Esophagus muscularis mucosa (tissue), 4 donors: Measurements from ENCODE around the gene CENPO. TPM values are rescaled to one million over a fixed set of nuclear protein-coding genes. Genes with fewer than 3 reads are reported as not detected.

ENCODE experiments used
- DNase-seq: peaks from one replicate; pipeline ENCODE4 v3.0.0-alpha.2; 2017; ENCODE audit errors: extremely low spot score
- H3K27ac ChIP-seq, 4 donors: fragments of 200-600 bp; sonication (generic); replicated peaks in 1 of 4; 1 replicate in 3 of 4; 2 replicates in 1 of 4; pipeline ENCODE4 v1.5.1; 2016 to 2019; ENCODE audit warnings: mild to moderate bottlenecking in 1 of 4
- H3K27me3 ChIP-seq, 4 donors: fragments of 200-600 bp; sonication (generic); one replicate each; pipeline versions ENCODE4 v1.5.1 to v1.6.0; 2016 to 2019
- H3K36me3 ChIP-seq, 4 donors: fragments of 200-600 bp; sonication (generic); one replicate each; pipeline ENCODE4 v1.5.1; 2016 to 2019
- H3K4me1 ChIP-seq, 4 donors: fragments of 200-600 bp; sonication (generic); one replicate each; pipeline ENCODE4 v1.5.1; 2016 to 2019
- H3K4me3 ChIP-seq, 4 donors: fragments of 200-600 bp; sonication (generic); 1 replicate in 2 of 4; 2 replicates in 2 of 4; pipeline ENCODE4 v1.5.1; 2016 to 2019; ENCODE audit warnings: mild to moderate bottlenecking in 4 of 4, moderate library complexity in 1 of 4
- H3K9me3 ChIP-seq, 4 donors: fragments of 200-600 bp; sonication (generic); 1 replicate in 3 of 4; 2 replicates in 1 of 4; pipeline ENCODE4 v1.5.1; 2016 to 2019
- EP300 ChIP-seq: sonication (generic); formaldehyde crosslinking; IDR thresholded peaks from one replicate; pipeline ENCODE4 v1.6.1; 2017; ENCODE audit warnings: antibody characterized with exemption
- POLR2A ChIP-seq: fragments of 450-650 bp; IDR thresholded peaks from one replicate; pipeline ENCODE4 v1.6.1; 2017; ENCODE audit warnings: antibody characterized with exemption, moderate library complexity, mild to moderate bottlenecking, low read depth
- POLR2AphosphoS5 ChIP-seq, 2 donors: sonication (generic); formaldehyde crosslinking; IDR thresholded peaks; one replicate each; pipeline ENCODE4 v1.6.1; 2017; ENCODE audit warnings: antibody characterized with exemption in 2 of 2
- WGBS: methylation state at CpG from one replicate; pipeline ENCODE4 v1.1.5; 2018; 5-methylcytosine and 5-hydroxymethylcytosine counted together
- intact Hi-C: fragments of 100-400 bp; cut with DNase I; formaldehyde crosslinking; loops from one replicate; pipeline ENCODE4 v1.15.1; 2023
- total RNA-seq, 4 donors: library from RNA; depleted of rRNA; stranded (reverse); fragments of >200 nt; gene quantifications; one replicate each; pipeline versions ENCODE4 v1.1.0 to v1.2.1, GENCODE V29; 2016
- TF ChIP-seq, protein P1 (sequence below), 3 experiments: fragments of 200-600 bp in 2 of 3; fragments of 450-650 bp in 1 of 3; sonication (generic) in 2 of 3; IDR thresholded peaks; one replicate each; pipeline ENCODE4 v1.5.1; 2017 to 2019; ENCODE audit warnings: antibody characterized with exemption in 3 of 3, mild to moderate bottlenecking in 2 of 3, moderate library complexity in 1 of 3

CENPO gene, protein sequence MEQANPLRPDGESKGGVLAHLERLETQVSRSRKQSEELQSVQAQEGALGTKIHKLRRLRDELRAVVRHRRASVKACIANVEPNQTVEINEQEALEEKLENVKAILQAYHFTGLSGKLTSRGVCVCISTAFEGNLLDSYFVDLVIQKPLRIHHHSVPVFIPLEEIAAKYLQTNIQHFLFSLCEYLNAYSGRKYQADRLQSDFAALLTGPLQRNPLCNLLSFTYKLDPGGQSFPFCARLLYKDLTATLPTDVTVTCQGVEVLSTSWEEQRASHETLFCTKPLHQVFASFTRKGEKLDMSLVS
- 1 to 10 TPM; 1.2 to 2.7 (median 1.4) TPM for total RNA-seq

DNA sequence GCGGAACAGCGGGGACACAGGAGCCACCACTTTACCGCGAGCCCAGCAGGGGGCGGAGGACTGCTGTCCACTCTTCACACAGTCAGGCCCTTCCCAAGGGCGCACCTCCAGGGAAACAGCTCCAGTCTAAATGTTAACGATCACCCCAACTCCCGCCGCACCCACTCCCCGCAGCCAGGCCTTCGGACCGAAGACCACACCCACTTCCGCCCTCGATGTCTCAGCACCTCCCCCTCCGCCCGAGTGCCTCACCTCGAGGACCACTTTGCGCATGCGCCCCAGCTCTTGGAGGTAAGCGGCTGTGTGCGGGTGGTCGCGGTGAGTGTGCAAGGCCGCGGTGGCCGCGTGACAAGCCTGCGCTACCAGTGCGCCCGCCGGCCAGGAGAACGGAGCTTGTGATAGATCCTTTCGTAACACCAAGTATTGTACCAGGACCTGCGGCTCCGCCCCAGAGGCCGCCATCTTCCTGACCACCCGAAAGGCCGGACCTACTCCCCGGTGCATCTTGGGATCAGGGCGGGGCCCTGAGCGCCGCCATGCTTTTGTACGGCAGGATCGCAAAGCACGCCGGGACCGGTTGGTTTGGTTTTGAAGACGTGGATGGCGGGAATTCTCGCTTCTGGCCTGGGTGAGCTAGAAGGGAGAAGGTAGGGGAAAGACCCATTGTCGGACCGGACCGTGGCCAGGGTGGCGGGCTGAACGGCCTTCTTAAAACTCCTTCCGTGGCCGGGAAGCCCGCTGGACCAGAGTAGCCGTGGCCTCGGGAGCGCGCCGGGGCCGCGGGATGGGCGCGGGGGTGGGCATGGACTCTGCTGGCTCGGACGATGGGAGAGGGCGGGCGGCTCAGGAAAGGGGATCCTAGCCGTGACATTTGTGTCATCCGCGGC, at the start of gene CENPO, which contains the start of gene PTRHD1:
CENPO (plus strand) TSS at position 552 of the 887 bp plus-strand sequence. CDS start 495 bp downstream, outside the sequence.
PTRHD1 (minus strand) TSS at position 518 of the 887 bp plus-strand sequence; CDS start at position 504, 14 bp downstream.
- Histone ChIP-seq H3K4me3 (peak within 1 kb of the TSS; percentile 75 to 96 (median 88)), H3K4me1 (peaks cover 12 to 31% (median 24%) of the 10 kb centered on the region in 4 donors), H3K27me3 (no peaks in the 10 kb centered on the region), H3K9me3 (no peaks in the 10 kb centered on the region), H3K36me3 (no peaks in the 10 kb centered on the region), H3K27ac (peak within 1 kb of the TSS; percentile 95 to 99 (median 98))
- DNase-seq: peak; percentile 98
- no peak for TF ChIP-seq EP300
- TF ChIP-seq, protein P1, sequence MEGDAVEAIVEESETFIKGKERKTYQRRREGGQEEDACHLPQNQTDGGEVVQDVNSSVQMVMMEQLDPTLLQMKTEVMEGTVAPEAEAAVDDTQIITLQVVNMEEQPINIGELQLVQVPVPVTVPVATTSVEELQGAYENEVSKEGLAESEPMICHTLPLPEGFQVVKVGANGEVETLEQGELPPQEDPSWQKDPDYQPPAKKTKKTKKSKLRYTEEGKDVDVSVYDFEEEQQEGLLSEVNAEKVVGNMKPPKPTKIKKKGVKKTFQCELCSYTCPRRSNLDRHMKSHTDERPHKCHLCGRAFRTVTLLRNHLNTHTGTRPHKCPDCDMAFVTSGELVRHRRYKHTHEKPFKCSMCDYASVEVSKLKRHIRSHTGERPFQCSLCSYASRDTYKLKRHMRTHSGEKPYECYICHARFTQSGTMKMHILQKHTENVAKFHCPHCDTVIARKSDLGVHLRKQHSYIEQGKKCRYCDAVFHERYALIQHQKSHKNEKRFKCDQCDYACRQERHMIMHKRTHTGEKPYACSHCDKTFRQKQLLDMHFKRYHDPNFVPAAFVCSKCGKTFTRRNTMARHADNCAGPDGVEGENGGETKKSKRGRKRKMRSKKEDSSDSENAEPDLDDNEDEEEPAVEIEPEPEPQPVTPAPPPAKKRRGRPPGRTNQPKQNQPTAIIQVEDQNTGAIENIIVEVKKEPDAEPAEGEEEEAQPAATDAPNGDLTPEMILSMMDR (IDR thresholded peaks at IDR 0.05): peak; percentile 54 to 61 (median 59)
- TF ChIP-seq POLR2AphosphoS5 (IDR thresholded peaks at IDR 0.05): peak; percentile 82 to 91
- TF ChIP-seq POLR2A: no peak
- under 1% methylated on average over 41 of the region's 74 CpGs for WGBS
- intact Hi-C loops: loop anchor here (5.0 kb wide), 1 partner anchor 301 kb away; the partner anchor contains the start of gene NCOA1

DNA sequence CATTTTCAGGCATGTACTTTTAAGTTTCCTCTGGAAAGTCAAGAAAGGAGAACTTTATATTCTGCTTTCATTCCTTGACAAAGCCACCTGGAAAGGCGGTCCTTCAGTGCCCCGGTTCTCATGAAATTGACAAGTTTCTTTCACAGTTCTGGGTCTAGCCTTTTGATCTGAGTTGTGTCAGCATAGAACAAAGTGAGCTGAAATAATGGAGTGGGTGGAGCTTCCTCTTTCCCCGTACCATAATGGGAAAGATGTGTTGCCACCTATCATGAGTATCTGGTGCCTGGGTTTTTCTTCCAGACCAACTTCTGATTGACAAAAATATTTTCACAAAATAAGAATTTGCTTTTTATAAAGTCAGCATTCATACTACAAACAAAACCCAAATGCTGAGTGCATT, 49.3 kb upstream of the CENPO start:
- no peak for DNase-seq
- peaks cover 0 to 8% (median 3%) of the 10 kb centered on the region in 4 donors for H3K4me1 ChIP-seq
- no peak for TF ChIP-seq POLR2AphosphoS5 (IDR thresholded peaks at IDR 0.05)
- TF ChIP-seq, protein P1 (IDR thresholded peaks at IDR 0.05): no peak
- TF ChIP-seq EP300: no peak
- no peak for TF ChIP-seq POLR2A
- H3K27ac ChIP-seq: no peak overlapping the region
- intact Hi-C loops: no loop called here
- WGBS: 72% methylated on average over 3 of the region's 3 CpGs
- peaks cover 12 to 43% (median 27%) of the 10 kb centered on the region in 4 donors for H3K36me3 ChIP-seq
- H3K4me3 ChIP-seq: no peak overlapping the region
- H3K27me3 ChIP-seq: no peaks in the 10 kb centered on the region
- no peaks in the 10 kb centered on the region for H3K9me3 ChIP-seq

DNA sequence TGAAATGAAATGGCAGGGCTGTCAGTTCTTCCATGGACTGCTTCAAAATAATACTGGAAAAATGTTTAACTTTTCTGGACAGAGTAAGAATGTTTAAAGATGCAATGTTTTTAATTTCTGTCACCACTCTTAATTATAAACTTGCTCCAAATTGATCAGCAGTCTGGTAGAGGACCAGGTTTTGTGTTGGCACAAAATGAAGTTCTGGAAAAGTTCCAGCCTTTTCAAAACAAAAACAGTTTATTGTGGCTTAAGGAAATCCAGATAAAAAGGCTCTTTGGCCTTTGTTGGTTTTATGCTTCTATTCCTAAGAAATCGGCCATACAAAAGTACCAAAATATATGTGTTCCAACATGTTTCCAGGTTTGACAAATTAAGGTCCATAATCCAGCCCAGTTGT, 48.9 kb upstream of the CENPO start:
- Histone ChIP-seq H3K27me3 (no peaks in the 10 kb centered on the region), H3K36me3 (peaks cover 12 to 43% (median 29%) of the 10 kb centered on the region in 4 donors), H3K27ac (no peak overlapping the region), H3K9me3 (no peaks in the 10 kb centered on the region), H3K4me3 (no peak overlapping the region), H3K4me1 (peaks cover 0 to 8% (median 3%) of the 10 kb centered on the region in 4 donors)
- no peak for DNase-seq
- intact Hi-C loops: no loop called here
- TF ChIP-seq EP300: no peak
- TF ChIP-seq POLR2A: no peak
- TF ChIP-seq, protein P1 (IDR thresholded peaks at IDR 0.05): no peak
- no peak for TF ChIP-seq POLR2AphosphoS5 (IDR thresholded peaks at IDR 0.05)
- 88% methylated on average over 1 of the region's 1 CpG for whole genome bisulfite sequencing

DNA sequence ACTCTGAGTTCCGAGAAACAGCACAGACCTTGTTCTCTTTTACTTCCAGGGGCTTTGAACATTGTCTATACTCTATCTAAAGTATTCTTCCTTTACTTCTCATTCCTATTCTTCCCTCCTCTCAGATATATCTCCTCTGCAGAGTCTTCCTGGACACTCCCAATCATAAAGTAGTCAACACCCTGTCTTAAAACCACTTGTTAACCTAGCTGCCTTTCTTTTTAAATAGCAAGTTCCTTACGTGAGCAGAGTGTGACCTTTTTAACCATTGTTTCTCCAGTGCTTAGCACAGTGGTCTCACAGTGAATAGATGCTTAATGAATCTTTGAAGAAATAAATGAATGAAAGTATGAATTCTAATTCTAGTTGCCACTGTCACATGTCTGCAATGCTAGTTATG, 47.4 kb upstream of the CENPO start:
- H3K9me3 ChIP-seq: no peaks in the 10 kb centered on the region
- no peak overlapping the region for H3K27ac ChIP-seq
- 82% methylated on average over 2 of the region's 2 CpGs for WGBS
- intact Hi-C loops: no loop called here
- no peak overlapping the region for H3K4me3 ChIP-seq
- no peak for DNase-seq
- no peaks in the 10 kb centered on the region for H3K27me3 ChIP-seq
- TF ChIP-seq, protein P1 (IDR thresholded peaks at IDR 0.05): no peak
- TF ChIP-seq POLR2AphosphoS5 (IDR thresholded peaks at IDR 0.05) (no peak), EP300 (no peak), POLR2A (no peak)
- H3K4me1 ChIP-seq: peaks cover 0 to 8% (median 3%) of the 10 kb centered on the region in 4 donors
- peaks cover 12 to 43% (median 25%) of the 10 kb centered on the region in 4 donors for H3K36me3 ChIP-seq
